Posterior vena cava (tissue), 2 donors: ENCODE data around the gene TMSB10. TPM values are rescaled to one million over a fixed set of nuclear protein-coding genes. Genes with fewer than 3 reads are reported as not detected.

Experiments
- DNase-seq: peaks from one replicate; pipeline ENCODE4 v3.0.0-alpha.2; 2020; ENCODE audit warnings: low spot score
- intact Hi-C, 2 donors: fragments of 100-400 bp; cut with DNase I; formaldehyde crosslinking; loops; one replicate each; pipeline versions ENCODE4 v1.14.1 to v1.14.2; 2022 to 2023
- total RNA-seq, 2 donors: library from RNA; stranded (reverse); fragmentation: NEBNext Ultra II Directional; extraction: Animal tissue kit (Norgen Biotek cat#: 25700); gene quantifications; one replicate each; pipeline ENCODE4 v1.2.1, GENCODE V29; 2021
- donor health status: DM: yes; HTN: yes; CAD: no.
- donor health status: DM: yes; HTN: yes; CAD: no.

Gene TMSB10
- total RNA-seq, 2 donors from 2014 or later, result 1,249 to 1,274 TPM

- DNase-seq, result no peak
- intact Hi-C loops, result no loop called here
Observed at GRCh38 chr2:84878896-84879583, 26.4 kb upstream of the TMSB10 start.

GRCh38 chr2:84879584-84880394, 25.7 kb upstream of the TMSB10 start:
- intact Hi-C loops, result loop anchor here in 1 of 2 donors (10.0 kb wide), 1 partner anchor 385 kb away; no protein-coding TSS in a partner anchor
- no peak for DNase-seq

GRCh38 chr2:84880395-84880644, 25.1 kb upstream of the TMSB10 start:
- intact Hi-C loops, result loop anchor here in 1 of 2 donors (10.0 kb wide), 1 partner anchor 386 kb away; no protein-coding TSS in a partner anchor
- DNase-seq, result no peak

GRCh38 chr2:84880645-84881521, 24.6 kb upstream of the TMSB10 start, which contains the start of gene TRABD2A:
Gene TRABD2A, minus strand, starts transcription at chr2:84881084. Its CDS starts 45 bp downstream, at chr2:84881039.
- intact Hi-C loops, result loop anchor here in 1 of 2 donors (10.0 kb wide), 1 partner anchor 386 kb away; no protein-coding TSS in a partner anchor
- no peak for DNase-seq

GRCh38 chr2:84881581-84882413, 23.7 kb upstream of the TMSB10 start:
- intact Hi-C loops, result loop anchor here in 1 of 2 donors (10.0 kb wide), 1 partner anchor 387 kb away; no protein-coding TSS in a partner anchor
- peak; percentile 91 for DNase-seq

GRCh38 chr2:84882414-84882738, 23.1 kb upstream of the TMSB10 start:
- DNase-seq, result no peak
- intact Hi-C loops, result loop anchor here in 1 of 2 donors (10.0 kb wide), 1 partner anchor 388 kb away; no protein-coding TSS in a partner anchor

GRCh38 chr2:84882775-84883550, 22.5 kb upstream of the TMSB10 start:
- intact Hi-C loops, result loop anchor here in 1 of 2 donors (10.0 kb wide), 1 partner anchor 388 kb away; no protein-coding TSS in a partner anchor
- no peak for DNase-seq

GRCh38 chr2:84884449-84884848, 21.0 kb upstream of the TMSB10 start:
- no peak for DNase-seq
- intact Hi-C loops, result loop anchor here in 1 of 2 donors (10.0 kb wide), 1 partner anchor 390 kb away; no protein-coding TSS in a partner anchor

GRCh38 chr2:84885111-84885510, 20.3 kb upstream of the TMSB10 start:
- intact Hi-C loops, result loop anchor here in 1 of 2 donors (10.0 kb wide), 1 partner anchor 390 kb away; no protein-coding TSS in a partner anchor
- DNase-seq, result no peak

GRCh38 chr2:84886791-84887190, 18.7 kb upstream of the TMSB10 start:
- intact Hi-C loops, result loop anchor here in 1 of 2 donors (10.0 kb wide), 1 partner anchor 392 kb away; no protein-coding TSS in a partner anchor
- no peak for DNase-seq

- intact Hi-C loops, result loop anchor here in 1 of 2 donors (10.0 kb wide), 1 partner anchor 394 kb away; no protein-coding TSS in a partner anchor
- no peak for DNase-seq
Observed at GRCh38 chr2:84888401-84889276, 16.8 kb upstream of the TMSB10 start.

GRCh38 chr2:84889332-84889731, 16.1 kb upstream of the TMSB10 start:
- intact Hi-C loops, result loop anchor here in 1 of 2 donors (10.0 kb wide), 1 partner anchor 395 kb away; no protein-coding TSS in a partner anchor
- DNase-seq, result no peak

- intact Hi-C loops, result no loop called here
- no peak for DNase-seq
Observed at GRCh38 chr2:84891355-84892010, 14.0 kb upstream of the TMSB10 start.

- intact Hi-C loops, result no loop called here
- no peak for DNase-seq
Observed at GRCh38 chr2:84894131-84894586, 11.3 kb upstream of the TMSB10 start.

GRCh38 chr2:84894758-84895520, 10.5 kb upstream of the TMSB10 start:
- no peak for DNase-seq
- intact Hi-C loops, result no loop called here
